Body of pancreas (tissue), 4 donors: Measurements from ENCODE around the gene SRXN1. TPM values are rescaled to one million over a fixed set of nuclear protein-coding genes. Genes with fewer than 3 reads are reported as not detected.

Experiments used
- ATAC-seq: fragments of 150-250 bp; one replicate; pipeline ENCODE4 v1.9.1; 2016
- DNase-seq, 4 donors: peaks; one replicate each; pipeline ENCODE4 v3.0.0-alpha.2; 2019
- H3K27ac ChIP-seq, 4 donors: fragments of 200-600 bp; sonication (generic); 1 replicate in 3 of 4; 2 replicates in 1 of 4; pipeline versions ENCODE4 v1.5.1 to v1.6.1; 2016 to 2019; ENCODE audit warnings: mild to moderate bottlenecking in 1 of 4, mixed read lengths in 1 of 4, moderate library complexity in 1 of 4
- H3K27me3 ChIP-seq, 2 donors: fragments of 200-600 bp; sonication (generic); one replicate each; pipeline ENCODE4 v1.6.0; 2016; ENCODE audit warnings: mild to moderate bottlenecking in 1 of 2
- H3K36me3 ChIP-seq, 2 donors: fragments of 200-600 bp; sonication (generic); replicated peaks in 1 of 2; 2 replicates each; pipeline ENCODE4 v1.5.1; 2016; ENCODE audit warnings: low read depth in 2 of 2; ENCODE audit not compliant: insufficient read depth in 1 of 2
- H3K4me1 ChIP-seq: fragments of 200-600 bp; sonication (generic); one replicate; pipeline ENCODE4 v1.6.0; 2016
- H3K4me3 ChIP-seq, 2 donors: fragments of 200-600 bp; sonication (generic); 1 replicate in 1 of 2; 2 replicates in 1 of 2; pipeline ENCODE4 v1.5.1; 2016 to 2019
- H3K9me3 ChIP-seq, 3 donors: fragments of 200-600 bp; sonication (generic); 1 replicate in 2 of 3; 2 replicates in 1 of 3; pipeline ENCODE4 v1.5.1; 2016
- CTCF ChIP-seq, 7 experiments: fragments of 450-650 bp in 4 of 7; fragments of 200-600 bp in 3 of 7; sonication (generic) in 3 of 7; IDR thresholded peaks; one replicate each; pipeline ENCODE4 v1.5.1; 2016 to 2019; ENCODE audit warnings: antibody characterized with exemption in 7 of 7
- POLR2A ChIP-seq, 3 donors: fragments of 450-650 bp; IDR thresholded peaks; one replicate each; pipeline ENCODE4 v1.6.1; 2016; ENCODE audit warnings: antibody characterized with exemption in 3 of 3, mild to moderate bottlenecking in 2 of 3
- WGBS, 2 donors: methylation state at CpG; one replicate each; pipeline ENCODE4 v1.1.5; 2017; 5-methylcytosine and 5-hydroxymethylcytosine counted together
- intact Hi-C: fragments of 100-400 bp; cut with DNase I; formaldehyde crosslinking; loops from one replicate; pipeline ENCODE4 v1.15.1; 2023
- total RNA-seq, 2 donors: library from RNA; depleted of rRNA; stranded (reverse); fragments of >200 nt; gene quantifications; one replicate each; pipeline ENCODE4 v1.1.0, GENCODE V29; 2016

Gene SRXN1
- total RNA-seq, 2 donors from 2014 or later = 7.9 to 9.9 TPM

- Histone ChIP-seq H3K27me3 (peaks cover 0 to 33% of the 10 kb centered on the region in 2 donors), H3K27ac (no peak overlapping the region), H3K9me3 (no peaks in the 10 kb centered on the region), H3K36me3 (no peaks in the 10 kb centered on the region), H3K4me3 (no peak overlapping the region), H3K4me1 (peaks cover 20% of the 10 kb centered on the region)
- DNase-seq = no peak
- no peak for ATAC-seq
- intact Hi-C loops = no loop called here
- 26 to 31% methylated on average over 4 to 7 of the region's 7 CpGs for WGBS, 2 donors
- no peak for TF ChIP-seq POLR2A (IDR thresholded peaks at IDR 0.05)
- TF ChIP-seq CTCF (IDR thresholded peaks at IDR 0.05) = peak in 1 of 7 experiments; percentile 6
Observed at GRCh38 chr20:672963-673602, 20.1 kb upstream of the SRXN1 start.

- Histone ChIP-seq H3K4me3 (no peak overlapping the region), H3K9me3 (no peaks in the 10 kb centered on the region), H3K4me1 (peaks cover 15% of the 10 kb centered on the region), H3K27me3 (peaks cover 0 to 26% of the 10 kb centered on the region in 2 donors), H3K27ac (no peak overlapping the region), H3K36me3 (no peaks in the 10 kb centered on the region)
- DNase-seq (no peak), ATAC-seq (no peak)
- 51 to 52% methylated on average over 9 of the region's 9 CpGs for WGBS, 2 donors
- intact Hi-C loops = no loop called here
- TF ChIP-seq CTCF (IDR thresholded peaks at IDR 0.05) (no peak), POLR2A (IDR thresholded peaks at IDR 0.05) (no peak)
Observed at GRCh38 chr20:671252-672030, 18.4 kb upstream of the SRXN1 start.

GRCh38 chr20:669573-669972 lies 16.6 kb upstream of the SRXN1 start:
- ATAC-seq (no peak), DNase-seq (no peak)
- 72 to 75% methylated on average over 7 of the region's 7 CpGs for WGBS, 2 donors
- intact Hi-C loops = no loop called here
- H3K9me3 ChIP-seq = no peaks in the 10 kb centered on the region
- H3K27me3 ChIP-seq = peaks cover 0 to 19% of the 10 kb centered on the region in 2 donors
- no peaks in the 10 kb centered on the region for H3K36me3 ChIP-seq
- H3K4me3 ChIP-seq = no peak overlapping the region
- TF ChIP-seq POLR2A (IDR thresholded peaks at IDR 0.05) (no peak), CTCF (IDR thresholded peaks at IDR 0.05) (no peak)
- no peaks in the 10 kb centered on the region for H3K4me1 ChIP-seq
- H3K27ac ChIP-seq = no peak overlapping the region

GRCh38 chr20:668638-669037 lies 15.6 kb upstream of the SRXN1 start:
- no peak for TF ChIP-seq CTCF (IDR thresholded peaks at IDR 0.05)
- TF ChIP-seq POLR2A (IDR thresholded peaks at IDR 0.05) = no peak
- Histone ChIP-seq H3K4me3 (no peak overlapping the region), H3K4me1 (peaks cover 2% of the 10 kb centered on the region), H3K27ac (no peak overlapping the region), H3K27me3 (peaks cover 0 to 13% of the 10 kb centered on the region in 2 donors), H3K9me3 (no peaks in the 10 kb centered on the region), H3K36me3 (no peaks in the 10 kb centered on the region)
- DNase-seq (no peak), ATAC-seq (no peak)
- intact Hi-C loops = no loop called here
- 48 to 66% methylated on average over 3 of the region's 3 CpGs for WGBS, 2 donors
